Heart left ventricle (tissue), 13 donors: ENCODE results near the gene TERT.

ENCODE experiments used
- POLR2A ChIP-seq, 2 donors: fragments of 450-650 bp; IDR thresholded peaks; one replicate each; pipeline ENCODE4 v1.6.1; 2017; ENCODE audit warnings: antibody characterized with exemption in 2 of 2, mild to moderate bottlenecking in 2 of 2, moderate library complexity in 2 of 2
- TF ChIP-seq, protein P1 (sequence below), 12 donors: fragments of 200-600 bp; sonication (generic) in 4 of 12; IDR thresholded peaks; one replicate each; pipeline versions ENCODE4 v1.5.0 to v1.8.0; 2018 to 2022; ENCODE audit warnings: antibody characterized with exemption in 12 of 12, mild to moderate bottlenecking in 5 of 12
- donor health status: ischemic (EF 13 %, LVEDD 7.1; RV severe dilation, severe dysfunction).
- donor health status: DM: no; HTN: yes; CAD: no.
- donor health status: DM: no; HTN: no; CAD: no.
- donor health status: ischemic (EF 25% LVEDD 6.9; RV normal size, moderate dysfunction).
- donor health status: ischemic (EF 25% LVEDD 5.7; RV mildly dilated, moderate dysfunction).
- donor health status: ischemic (EF 35%, LVEDD 5.7; RV mildly dilated, moderate dysfunction).
- donor health status: nonischemic (EF 11% LVEDD 7.7; RV severe dilation, severe dysfunction).
- donor health status: DM: yes; HTN: yes; CAD: no.
- donor health status: PGD.
- donor health status: ischemic (EF 29% LVEDD 5.4; RV normal size, mild dysfunction).
- donor health status: nonischemic (EF 23%, LVEDD 6.1; RV moderate dilation, normal function).

DNA sequence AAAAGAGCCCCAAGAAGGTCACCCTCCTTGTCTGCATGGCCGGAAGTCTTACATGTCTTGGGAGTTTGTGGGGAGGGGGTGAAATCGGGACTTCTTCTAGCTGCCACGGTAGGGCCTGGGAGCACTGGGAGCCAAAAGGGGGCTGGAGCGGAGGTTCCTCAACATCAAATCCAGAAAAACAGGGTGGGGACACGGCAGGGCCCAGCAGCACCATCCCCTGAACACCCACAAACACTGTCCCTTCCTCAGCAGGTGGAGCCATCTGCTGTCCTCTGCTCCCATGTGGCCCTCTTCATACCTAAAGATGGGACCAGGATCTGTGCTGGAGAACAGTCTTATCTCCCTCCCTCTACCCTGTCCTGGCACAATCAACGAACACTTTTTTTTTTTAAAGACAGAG, 2.7 kb downstream of the TERT start:
- TF ChIP-seq, protein P1, sequence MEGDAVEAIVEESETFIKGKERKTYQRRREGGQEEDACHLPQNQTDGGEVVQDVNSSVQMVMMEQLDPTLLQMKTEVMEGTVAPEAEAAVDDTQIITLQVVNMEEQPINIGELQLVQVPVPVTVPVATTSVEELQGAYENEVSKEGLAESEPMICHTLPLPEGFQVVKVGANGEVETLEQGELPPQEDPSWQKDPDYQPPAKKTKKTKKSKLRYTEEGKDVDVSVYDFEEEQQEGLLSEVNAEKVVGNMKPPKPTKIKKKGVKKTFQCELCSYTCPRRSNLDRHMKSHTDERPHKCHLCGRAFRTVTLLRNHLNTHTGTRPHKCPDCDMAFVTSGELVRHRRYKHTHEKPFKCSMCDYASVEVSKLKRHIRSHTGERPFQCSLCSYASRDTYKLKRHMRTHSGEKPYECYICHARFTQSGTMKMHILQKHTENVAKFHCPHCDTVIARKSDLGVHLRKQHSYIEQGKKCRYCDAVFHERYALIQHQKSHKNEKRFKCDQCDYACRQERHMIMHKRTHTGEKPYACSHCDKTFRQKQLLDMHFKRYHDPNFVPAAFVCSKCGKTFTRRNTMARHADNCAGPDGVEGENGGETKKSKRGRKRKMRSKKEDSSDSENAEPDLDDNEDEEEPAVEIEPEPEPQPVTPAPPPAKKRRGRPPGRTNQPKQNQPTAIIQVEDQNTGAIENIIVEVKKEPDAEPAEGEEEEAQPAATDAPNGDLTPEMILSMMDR (IDR thresholded peaks at IDR 0.05) = no peak
- TF ChIP-seq POLR2A (IDR thresholded peaks at IDR 0.05) = no peak
